ENCODE data around the gene ST8SIA2. TPM values are rescaled to one million over a fixed set of nuclear protein-coding genes. Genes with fewer than 3 reads are reported as not detected.

ST8SIA2 gene
- total and polyA plus RNA-seq, 4 donors, result not detected

DNA sequence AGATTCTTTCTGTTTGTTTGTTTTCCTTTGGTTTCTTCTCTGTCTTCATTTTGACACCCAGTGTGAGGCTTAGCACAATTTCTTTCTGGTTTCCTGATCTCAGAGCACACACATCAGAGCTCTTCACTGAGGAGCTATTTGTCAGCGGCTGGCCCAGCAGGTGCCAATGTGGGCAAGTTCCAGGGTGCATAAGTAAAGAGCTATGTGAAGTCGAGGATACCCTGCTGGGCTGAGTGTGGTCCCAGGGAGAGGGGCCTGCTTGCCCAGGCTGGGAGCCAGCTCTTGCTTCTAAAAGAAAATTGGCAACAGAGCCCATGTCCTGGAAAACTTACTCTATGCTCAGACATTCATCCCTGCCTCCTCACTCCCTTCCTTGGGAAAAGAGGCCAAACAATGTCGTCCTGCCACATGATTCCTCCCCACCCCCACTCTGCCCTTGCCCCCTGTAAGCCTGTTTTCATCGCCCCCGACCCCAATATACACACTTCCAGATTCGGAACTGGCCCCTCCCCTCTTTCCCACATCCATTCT, 101.2 kb downstream of the ST8SIA2 start:
- TF ChIP-seq FOXA2 (IDR thresholded peaks at IDR 0.05), result no peak
- no peak for TF ChIP-seq FOXA1 (IDR thresholded peaks at IDR 0.05)
- TF ChIP-seq REST (IDR thresholded peaks at IDR 0.05), result no peak
- TF ChIP-seq ATF3 (IDR thresholded peaks at IDR 0.05), result no peak
- no peak for TF ChIP-seq RAD21 (IDR thresholded peaks at IDR 0.05)
- TF ChIP-seq RXRA (IDR thresholded peaks at IDR 0.05), result no peak
- Histone ChIP-seq H3K9me3 (ENCODE audit: control insufficient read depth in 4 of 4, low read length in 3 of 4) (no peaks in the 10 kb centered on the region), H3K4me3 (ENCODE audit: low read depth in 1 of 3, low read length in 3 of 3) (no peak overlapping the region), H3K27me3 (ENCODE audit: control insufficient read depth in 4 of 4, insufficient read depth in 4 of 4, low read length in 3 of 4) (peaks cover 0 to 5% (median 1%) of the 10 kb centered on the region in 4 donors), H3K36me3 (ENCODE audit: control insufficient read depth in 4 of 4, insufficient read depth in 3 of 4, low read depth in 1 of 4, low read length in 3 of 4) (no peaks in the 10 kb centered on the region), H3K9ac (ENCODE audit: low read depth in 1 of 2, low read length in 2 of 2) (no peak overlapping the region), H3K27ac (ENCODE audit: low read depth in 1 of 2, low read length in 2 of 2) (no peak overlapping the region), H3K4me1 (ENCODE audit: control insufficient read depth in 4 of 4, insufficient read depth in 4 of 4, low read length in 3 of 4) (no peaks in the 10 kb centered on the region)
- no peak for DNase-seq (ENCODE audit: low spot score)
- WGBS, result 37% methylated on average over 6 of the region's 6 CpGs

GRCh38 chr15:92495446-92495845, 101.8 kb downstream of the ST8SIA2 start:
- 78% methylated on average over 3 of the region's 3 CpGs for WGBS
- H3K4me1 ChIP-seq (ENCODE audit: control insufficient read depth in 4 of 4, insufficient read depth in 4 of 4, low read length in 3 of 4), result no peaks in the 10 kb centered on the region
- peaks cover 0 to 7% (median 1%) of the 10 kb centered on the region in 4 donors for H3K27me3 ChIP-seq (ENCODE audit: control insufficient read depth in 4 of 4, insufficient read depth in 4 of 4, low read length in 3 of 4)

More at GRCh38 chr15:92495446-92495845, 101.8 kb downstream of the ST8SIA2 start:
- no peak for DNase-seq (ENCODE audit: low spot score)
- Histone ChIP-seq H3K4me3 (ENCODE audit: low read depth in 1 of 3, low read length in 3 of 3) (no peak overlapping the region), H3K9ac (ENCODE audit: low read depth in 1 of 2, low read length in 2 of 2) (no peak overlapping the region), H3K36me3 (ENCODE audit: control insufficient read depth in 4 of 4, insufficient read depth in 3 of 4, low read depth in 1 of 4, low read length in 3 of 4) (no peaks in the 10 kb centered on the region), H3K27ac (ENCODE audit: low read depth in 1 of 2, low read length in 2 of 2) (no peak overlapping the region), H3K9me3 (ENCODE audit: control insufficient read depth in 4 of 4, low read length in 3 of 4) (no peaks in the 10 kb centered on the region)
- TF ChIP-seq RAD21 (IDR thresholded peaks at IDR 0.05) (no peak), HNF4A (conservative IDR thresholded peaks at IDR 0.05) (no peak), TAF1 (conservative IDR thresholded peaks at IDR 0.05) (no peak), HNF4G (IDR thresholded peaks at IDR 0.05) (no peak), SP1 (IDR thresholded peaks at IDR 0.05) (no peak), GABPA (IDR thresholded peaks at IDR 0.05 in 1 of 2, conservative IDR thresholded peaks at IDR 0.05 in 1 of 2) (no peak), NR2F2 (IDR thresholded peaks at IDR 0.05) (no peak), EGR1 (IDR thresholded peaks at IDR 0.05; ENCODE audit: low read depth in 2 of 2) (no peak)
- TF ChIP-seq, protein P1, sequence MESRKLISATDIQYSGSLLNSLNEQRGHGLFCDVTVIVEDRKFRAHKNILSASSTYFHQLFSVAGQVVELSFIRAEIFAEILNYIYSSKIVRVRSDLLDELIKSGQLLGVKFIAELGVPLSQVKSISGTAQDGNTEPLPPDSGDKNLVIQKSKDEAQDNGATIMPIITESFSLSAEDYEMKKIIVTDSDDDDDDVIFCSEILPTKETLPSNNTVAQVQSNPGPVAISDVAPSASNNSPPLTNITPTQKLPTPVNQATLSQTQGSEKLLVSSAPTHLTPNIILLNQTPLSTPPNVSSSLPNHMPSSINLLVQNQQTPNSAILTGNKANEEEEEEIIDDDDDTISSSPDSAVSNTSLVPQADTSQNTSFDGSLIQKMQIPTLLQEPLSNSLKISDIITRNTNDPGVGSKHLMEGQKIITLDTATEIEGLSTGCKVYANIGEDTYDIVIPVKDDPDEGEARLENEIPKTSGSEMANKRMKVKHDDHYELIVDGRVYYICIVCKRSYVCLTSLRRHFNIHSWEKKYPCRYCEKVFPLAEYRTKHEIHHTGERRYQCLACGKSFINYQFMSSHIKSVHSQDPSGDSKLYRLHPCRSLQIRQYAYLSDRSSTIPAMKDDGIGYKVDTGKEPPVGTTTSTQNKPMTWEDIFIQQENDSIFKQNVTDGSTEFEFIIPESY (IDR thresholded peaks at IDR 0.05), result no peak
- TF ChIP-seq, protein P2, sequence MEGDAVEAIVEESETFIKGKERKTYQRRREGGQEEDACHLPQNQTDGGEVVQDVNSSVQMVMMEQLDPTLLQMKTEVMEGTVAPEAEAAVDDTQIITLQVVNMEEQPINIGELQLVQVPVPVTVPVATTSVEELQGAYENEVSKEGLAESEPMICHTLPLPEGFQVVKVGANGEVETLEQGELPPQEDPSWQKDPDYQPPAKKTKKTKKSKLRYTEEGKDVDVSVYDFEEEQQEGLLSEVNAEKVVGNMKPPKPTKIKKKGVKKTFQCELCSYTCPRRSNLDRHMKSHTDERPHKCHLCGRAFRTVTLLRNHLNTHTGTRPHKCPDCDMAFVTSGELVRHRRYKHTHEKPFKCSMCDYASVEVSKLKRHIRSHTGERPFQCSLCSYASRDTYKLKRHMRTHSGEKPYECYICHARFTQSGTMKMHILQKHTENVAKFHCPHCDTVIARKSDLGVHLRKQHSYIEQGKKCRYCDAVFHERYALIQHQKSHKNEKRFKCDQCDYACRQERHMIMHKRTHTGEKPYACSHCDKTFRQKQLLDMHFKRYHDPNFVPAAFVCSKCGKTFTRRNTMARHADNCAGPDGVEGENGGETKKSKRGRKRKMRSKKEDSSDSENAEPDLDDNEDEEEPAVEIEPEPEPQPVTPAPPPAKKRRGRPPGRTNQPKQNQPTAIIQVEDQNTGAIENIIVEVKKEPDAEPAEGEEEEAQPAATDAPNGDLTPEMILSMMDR (IDR thresholded peaks at IDR 0.05; ENCODE audit: low read depth, low read length, missing input control), result no peak
